ENCODE measurements around the gene RAPGEF3. TPM values are rescaled to one million over a fixed set of nuclear protein-coding genes. Genes with fewer than 3 reads are reported as not detected.

The RAPGEF3 gene
- total and polyA plus RNA-seq, 2 of the 13 experiments (the other 11 are each of a cell fraction or from before 2014, with no cell fraction given) = 0.07 TPM

GRCh38 chr12:47779301-47779942 lies 20.7 kb upstream of the RAPGEF3 start (continued):
- TF ChIP-seq POGK (CRISPR knock-in tag; conservative IDR thresholded peaks at IDR 0.05) (no peak), GABPB1 (CRISPR knock-in tag; IDR thresholded peaks at IDR 0.05) (0 out of 2 replicates have a peak, but pooled peaks have one; percentile 23), ZNF713 (CRISPR knock-in tag; IDR thresholded peaks at IDR 0.05) (no peak), ZNF782 (CRISPR knock-in tag; IDR thresholded peaks at IDR 0.05; ENCODE audit: borderline replicate concordance) (peak; percentile 50; the same call in 1 of the 2 replicates), ARNTL (CRISPR knock-in tag; IDR thresholded peaks at IDR 0.05) (no peak), RXRA (CRISPR knock-in tag; IDR thresholded peaks at IDR 0.05) (0 out of 2 replicates have a peak, but pooled peaks have one; percentile 5), RAD21 (CRISPR knock-in tag; IDR thresholded peaks at IDR 0.05) (peak; percentile 90), GPN1 (CRISPR knock-in tag; IDR thresholded peaks at IDR 0.05; ENCODE audit: borderline replicate concordance) (no peak), ZNF597 (CRISPR knock-in tag; IDR thresholded peaks at IDR 0.05) (no peak), ZBTB33 (CRISPR knock-in tag; IDR thresholded peaks at IDR 0.05) (no peak), MEIS2 (CRISPR knock-in tag; IDR thresholded peaks at IDR 0.05) (no peak), ZMAT3 (CRISPR knock-in tag; conservative IDR thresholded peaks at IDR 0.05) (no peak), ZNF850 (CRISPR knock-in tag; conservative IDR thresholded peaks at IDR 0.05) (no peak), ZNF704 (CRISPR knock-in tag; IDR thresholded peaks at IDR 0.05; ENCODE audit: borderline replicate concordance) (no peak), ZNF577 (CRISPR knock-in tag; IDR thresholded peaks at IDR 0.05; ENCODE audit: borderline replicate concordance, low read depth) (no peak), MED1 (CRISPR knock-in tag; IDR thresholded peaks at IDR 0.05) (no peak), KMT2B (CRISPR knock-in tag; IDR thresholded peaks at IDR 0.05) (no peak), PHF21A (CRISPR knock-in tag; IDR thresholded peaks at IDR 0.05) (no peak), MYNN (CRISPR knock-in tag; IDR thresholded peaks at IDR 0.05; ENCODE audit: low read depth) (no peak), STAG1 (CRISPR knock-in tag; IDR thresholded peaks at IDR 0.05) (peak; percentile 89), ELF4 (CRISPR knock-in tag; IDR thresholded peaks at IDR 0.05; ENCODE audit: borderline replicate concordance) (no peak), ZNF331 (CRISPR knock-in tag; IDR thresholded peaks at IDR 0.05) (no peak), ZNF598 (CRISPR knock-in tag; IDR thresholded peaks at IDR 0.05; ENCODE audit: borderline replicate concordance) (no peak), ETV5 (CRISPR knock-in tag; IDR thresholded peaks at IDR 0.05; ENCODE audit: borderline replicate concordance) (peak; percentile 55; the same call in 1 of the 2 replicates), RCOR2 (CRISPR knock-in tag; IDR thresholded peaks at IDR 0.05) (no peak), FOXJ3 (CRISPR knock-in tag; IDR thresholded peaks at IDR 0.05; ENCODE audit: borderline replicate concordance) (no peak)
